Measurements from ENCODE around the gene ADARB1.

DNA sequence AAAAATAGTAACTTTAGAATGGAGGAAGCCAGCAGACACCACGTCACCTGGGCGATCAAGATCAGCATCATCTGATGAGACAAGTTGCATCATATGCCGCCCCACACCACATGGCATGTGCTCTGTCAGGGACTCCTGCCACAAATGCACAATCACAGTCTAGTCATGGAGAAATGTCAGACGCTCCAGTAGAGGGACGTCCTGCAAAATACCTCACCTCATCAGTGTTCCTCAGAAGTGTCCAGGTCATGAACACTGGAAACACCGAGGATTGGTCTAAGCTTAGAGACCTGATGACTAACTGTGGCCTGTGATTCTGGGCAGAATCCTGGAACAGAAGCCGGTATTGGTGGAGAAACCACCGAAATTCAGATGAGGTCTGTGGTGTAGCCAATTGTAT, 14.3 kb downstream of the ADARB1 start:
- no peak for TF ChIP-seq EP300 (IDR thresholded peaks at IDR 0.05)
- TF ChIP-seq, protein P1, sequence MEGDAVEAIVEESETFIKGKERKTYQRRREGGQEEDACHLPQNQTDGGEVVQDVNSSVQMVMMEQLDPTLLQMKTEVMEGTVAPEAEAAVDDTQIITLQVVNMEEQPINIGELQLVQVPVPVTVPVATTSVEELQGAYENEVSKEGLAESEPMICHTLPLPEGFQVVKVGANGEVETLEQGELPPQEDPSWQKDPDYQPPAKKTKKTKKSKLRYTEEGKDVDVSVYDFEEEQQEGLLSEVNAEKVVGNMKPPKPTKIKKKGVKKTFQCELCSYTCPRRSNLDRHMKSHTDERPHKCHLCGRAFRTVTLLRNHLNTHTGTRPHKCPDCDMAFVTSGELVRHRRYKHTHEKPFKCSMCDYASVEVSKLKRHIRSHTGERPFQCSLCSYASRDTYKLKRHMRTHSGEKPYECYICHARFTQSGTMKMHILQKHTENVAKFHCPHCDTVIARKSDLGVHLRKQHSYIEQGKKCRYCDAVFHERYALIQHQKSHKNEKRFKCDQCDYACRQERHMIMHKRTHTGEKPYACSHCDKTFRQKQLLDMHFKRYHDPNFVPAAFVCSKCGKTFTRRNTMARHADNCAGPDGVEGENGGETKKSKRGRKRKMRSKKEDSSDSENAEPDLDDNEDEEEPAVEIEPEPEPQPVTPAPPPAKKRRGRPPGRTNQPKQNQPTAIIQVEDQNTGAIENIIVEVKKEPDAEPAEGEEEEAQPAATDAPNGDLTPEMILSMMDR (IDR thresholded peaks at IDR 0.05), result no peak
- no peak for TF ChIP-seq POLR2AphosphoS5 (IDR thresholded peaks at IDR 0.05)

All from stomach (tissue), 4 donors.